Stimulated activated CD8-positive, alpha-beta memory T cell treated with anti-CD3 and anti-CD28 coated beads, Interleukin-12 subunit alpha, Interleukin-12 subunit beta, amount 100 ng/mL, for 24 hours (primary cell): ENCODE measurements around the gene NCBP2.

ENCODE experiments used
- DNase-seq: peaks from one replicate; pipeline ENCODE4 v3.0.0-alpha.2; 2020; ENCODE audit errors: extremely low read depth

The NCBP2 gene

GRCh38 chr3:196941729-196942225 lies 551 bp downstream of the NCBP2 start:
- peak; percentile 19 for DNase-seq

DNA sequence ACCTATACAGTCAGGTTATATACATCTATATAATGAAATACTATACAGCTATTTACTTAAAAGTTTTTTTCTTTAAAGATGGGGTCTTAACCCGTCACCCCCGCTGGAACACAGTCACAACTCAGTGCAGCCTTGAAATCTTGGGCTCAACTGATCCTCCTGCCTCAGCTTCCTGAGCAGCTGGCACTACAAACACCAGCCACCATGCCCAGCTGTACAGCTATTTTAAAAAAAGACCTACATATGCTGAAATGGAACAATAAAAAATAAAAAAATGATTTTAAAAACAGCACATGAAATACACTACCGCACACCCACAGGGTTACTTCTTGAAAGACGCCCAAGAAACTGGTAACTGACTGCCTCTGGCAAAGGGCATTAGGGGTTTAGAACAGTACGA lies 3.8 kb downstream of the NCBP2 start:
- DNase-seq: no peak

DNA sequence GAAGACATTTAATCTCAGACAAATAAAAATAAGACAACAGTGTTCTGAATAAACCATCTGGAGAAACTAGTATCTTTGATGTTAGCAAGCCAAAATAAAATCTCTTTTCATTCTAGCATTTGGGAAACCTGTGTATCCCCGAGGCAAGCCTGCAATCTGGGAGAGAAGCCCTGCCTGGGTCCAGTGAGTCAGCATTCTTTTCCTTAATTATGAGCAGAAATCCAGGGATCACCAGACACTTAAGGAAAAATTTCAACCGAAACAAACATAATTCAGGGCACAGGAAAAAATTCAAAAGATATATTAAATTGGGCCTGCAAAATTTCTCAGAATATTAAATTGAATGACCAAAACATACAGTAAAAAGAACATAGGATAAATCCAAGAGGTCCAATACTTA lies 4.2 kb downstream of the NCBP2 start:
- DNase-seq: no peak

- DNase-seq: no peak
Observed at GRCh38 chr3:196936288-196936687, 6.0 kb downstream of the NCBP2 start.

- DNase-seq: no peak
Observed at GRCh38 chr3:196932600-196932999, 9.7 kb downstream of the NCBP2 start.

DNA sequence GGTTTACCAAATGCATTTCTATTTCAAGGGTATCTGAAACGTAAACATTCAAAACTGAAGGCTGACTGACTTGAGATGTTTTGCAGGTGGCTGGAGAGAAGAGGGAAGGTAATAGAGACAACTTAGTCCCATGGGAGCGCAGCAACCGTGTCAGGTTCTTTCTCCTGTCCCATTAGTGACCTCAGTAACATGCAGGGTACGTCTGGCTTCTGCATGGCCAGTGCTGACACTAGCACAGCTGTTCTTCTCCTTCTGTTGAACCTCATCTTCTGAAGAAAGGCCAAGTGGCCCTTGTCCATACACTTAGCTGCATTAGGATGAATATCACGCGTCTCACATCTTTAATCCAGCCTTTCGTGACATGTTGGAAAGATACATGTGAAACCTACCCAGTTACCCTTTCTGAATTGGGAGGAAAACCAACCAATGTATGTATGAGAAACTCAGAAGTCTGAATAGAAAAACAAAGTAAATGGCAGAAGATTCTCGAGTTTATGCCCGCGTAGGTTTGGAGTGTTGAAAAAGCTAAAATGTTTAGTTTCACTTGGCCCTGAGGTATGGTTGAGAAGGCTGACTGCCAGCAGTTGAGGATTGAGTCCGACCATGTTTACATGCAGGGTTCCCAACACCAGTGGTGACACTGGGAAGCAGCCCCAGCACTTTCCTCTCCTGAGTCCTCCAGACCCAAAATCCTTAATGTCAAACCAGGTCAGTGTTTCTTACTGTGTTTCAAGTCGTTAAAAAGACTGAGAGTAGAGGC lies 10.3 kb downstream of the NCBP2 start:
- DNase-seq: no peak

DNA sequence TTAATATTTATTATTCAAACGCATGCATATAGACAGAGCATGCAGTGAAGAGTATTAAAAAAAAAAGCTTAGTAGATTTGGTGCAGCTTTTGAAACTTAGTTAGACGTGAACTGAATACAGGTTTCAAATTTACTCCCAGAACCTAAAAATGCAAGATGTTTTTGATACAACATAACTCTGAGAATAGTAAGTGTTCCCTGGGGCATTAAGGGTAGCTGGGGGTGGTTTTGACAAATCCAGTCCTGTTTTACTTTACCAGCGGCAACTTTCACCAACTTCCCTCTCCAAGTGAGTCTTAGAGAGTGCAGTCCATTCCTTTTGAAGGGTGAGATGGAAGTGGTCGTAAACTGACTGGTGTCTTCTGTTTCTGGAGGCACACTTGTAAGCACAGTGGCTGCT lies 11.2 kb downstream of the NCBP2 start:
- DNase-seq: no peak

GRCh38 chr3:196927571-196928453 lies 14.5 kb downstream of the NCBP2 start:
- no peak for DNase-seq

DNA sequence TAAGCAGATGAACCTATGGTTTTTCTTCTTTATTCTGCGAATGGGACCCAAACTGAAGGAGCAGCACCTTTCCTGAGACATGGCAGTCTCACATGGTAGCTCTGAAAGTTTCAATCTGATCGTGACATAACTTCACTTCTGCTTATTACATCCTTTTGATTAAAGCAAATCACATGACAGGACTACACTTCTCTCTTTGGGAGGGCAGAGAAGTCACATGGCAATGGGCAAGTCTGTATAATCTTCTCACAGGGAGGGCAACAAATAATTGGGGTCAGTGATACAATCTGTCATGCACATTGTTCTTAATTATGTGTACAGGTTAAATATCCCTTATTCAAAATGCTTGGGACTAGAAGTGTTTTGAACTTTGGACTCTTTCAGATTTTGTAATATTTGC lies 21.6 kb downstream of the NCBP2 start:
- DNase-seq: no peak

DNA sequence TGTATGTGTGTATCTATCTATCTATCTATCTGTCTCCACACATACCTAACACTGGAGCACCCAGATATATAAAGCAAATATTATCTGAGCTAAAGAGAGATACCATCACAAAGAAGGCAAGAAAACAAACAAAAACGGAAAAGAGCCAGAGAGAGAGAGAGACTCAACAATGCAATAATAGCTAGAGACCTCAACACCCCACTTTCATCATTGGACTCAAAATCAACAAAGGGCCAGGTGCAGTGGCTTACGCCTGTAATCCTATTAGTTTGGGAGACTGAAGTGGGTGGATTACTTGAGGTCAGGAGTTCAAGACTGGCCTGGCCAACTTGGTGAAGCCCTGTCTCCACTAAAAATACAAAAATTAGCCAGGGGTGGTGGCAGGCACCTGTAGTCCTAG lies 23.4 kb downstream of the NCBP2 start:
- DNase-seq: no peak

DNA sequence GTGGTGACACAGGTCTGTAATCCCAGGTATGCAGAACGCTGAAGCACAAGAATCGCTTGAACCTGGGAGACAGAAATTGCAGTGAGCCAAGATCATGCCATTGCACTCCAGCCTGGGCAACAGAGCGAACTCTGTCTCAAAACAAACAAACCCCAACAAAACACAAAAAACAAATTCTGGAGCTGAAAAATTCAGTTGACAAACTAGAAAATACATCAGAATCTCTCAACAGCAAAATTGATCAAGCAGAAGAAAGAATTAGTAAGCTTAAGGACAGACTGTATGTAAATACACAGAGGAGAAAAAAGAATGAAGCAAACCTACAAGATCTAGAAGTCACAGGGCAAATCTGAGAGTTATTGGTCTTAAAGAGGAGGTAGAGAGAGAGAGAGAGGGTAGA lies 25.3 kb downstream of the NCBP2 start:
- DNase-seq: no peak

DNA sequence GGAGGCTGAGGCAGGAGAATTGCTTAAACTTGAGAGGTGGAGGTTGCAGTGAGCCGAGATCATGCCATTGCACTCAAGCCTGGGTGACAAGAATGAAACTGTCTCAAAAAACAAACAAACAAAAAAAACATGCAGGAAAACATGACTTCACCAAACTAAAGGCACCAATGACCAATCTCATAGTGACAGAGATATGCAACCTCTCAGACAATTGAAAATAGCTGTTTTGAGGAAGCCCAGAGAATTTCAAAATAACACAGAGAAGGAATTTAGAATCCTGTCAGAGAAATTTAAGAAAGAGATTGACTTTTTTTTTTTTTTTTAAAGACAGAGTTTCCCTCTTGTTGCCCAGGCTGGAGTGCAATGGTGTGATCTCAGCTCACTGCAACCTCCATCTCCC lies 26.1 kb downstream of the NCBP2 start:
- DNase-seq: no peak

- DNase-seq: no peak
Observed at GRCh38 chr3:196915375-196915774, 27.0 kb downstream of the NCBP2 start.

DNA sequence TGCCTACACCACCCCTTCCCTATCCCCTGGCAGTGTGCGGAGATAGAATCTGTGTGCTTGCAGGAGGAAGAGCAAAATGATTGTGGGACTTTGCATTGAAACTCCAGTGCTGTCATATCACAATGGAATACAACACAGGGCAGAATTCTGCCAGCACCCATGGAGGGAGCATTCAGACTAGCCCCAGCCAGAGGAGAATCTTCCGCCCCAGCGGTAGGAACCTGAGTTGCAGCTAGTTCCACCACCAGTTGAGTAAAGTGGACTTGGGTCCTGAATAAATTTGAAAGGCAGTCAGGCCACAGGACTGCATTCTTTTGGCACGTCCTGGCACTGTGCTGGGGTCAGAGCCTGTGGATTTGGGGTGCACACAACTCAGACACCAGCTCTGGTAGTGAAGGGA lies 27.5 kb downstream of the NCBP2 start:
- DNase-seq: no peak

GRCh38 chr3:196903740-196904139 lies 38.6 kb downstream of the NCBP2 start:
- DNase-seq: no peak

DNA sequence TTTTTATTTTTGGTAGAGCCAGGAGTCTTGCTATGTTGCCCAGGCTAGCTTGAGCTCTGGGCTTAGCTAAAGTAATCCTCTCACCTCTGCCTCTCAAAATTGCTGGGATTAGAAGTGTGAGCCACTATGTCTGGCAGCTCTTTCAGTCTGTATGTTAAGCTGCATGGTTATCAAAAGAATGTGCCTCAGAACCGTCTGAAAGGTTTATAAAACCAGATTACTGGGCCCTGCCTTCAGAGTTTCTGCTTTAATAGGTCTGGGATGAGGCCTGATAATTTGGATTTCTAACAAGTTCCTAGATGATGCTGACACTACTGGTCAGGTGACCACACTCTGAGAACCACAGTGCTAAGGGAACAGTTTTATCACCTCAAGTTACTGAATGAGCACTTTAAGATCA lies 40.0 kb downstream of the NCBP2 start:
- DNase-seq: no peak

- no peak for DNase-seq
Observed at GRCh38 chr3:196901768-196902167, 40.6 kb downstream of the NCBP2 start.

DNA sequence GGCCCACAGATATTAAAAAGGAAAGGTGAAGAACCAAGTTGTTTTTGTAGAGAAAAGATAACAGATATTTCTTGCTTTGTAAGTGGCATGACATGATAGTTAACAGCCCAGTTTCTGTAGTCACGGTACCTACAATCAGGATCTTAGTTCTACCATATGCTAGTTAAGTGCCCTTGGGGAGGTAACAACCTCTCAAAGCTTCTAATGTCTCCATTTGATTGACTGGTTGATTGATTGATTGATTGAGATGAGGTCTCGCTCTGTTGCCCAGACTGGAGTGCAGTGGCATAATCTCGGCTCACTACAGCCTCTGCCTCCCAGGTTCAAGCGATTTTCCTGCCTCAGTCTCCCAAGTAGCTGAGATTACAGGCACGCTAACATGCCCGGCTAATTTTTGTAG lies 46.1 kb downstream of the NCBP2 start:
- DNase-seq: no peak

DNA sequence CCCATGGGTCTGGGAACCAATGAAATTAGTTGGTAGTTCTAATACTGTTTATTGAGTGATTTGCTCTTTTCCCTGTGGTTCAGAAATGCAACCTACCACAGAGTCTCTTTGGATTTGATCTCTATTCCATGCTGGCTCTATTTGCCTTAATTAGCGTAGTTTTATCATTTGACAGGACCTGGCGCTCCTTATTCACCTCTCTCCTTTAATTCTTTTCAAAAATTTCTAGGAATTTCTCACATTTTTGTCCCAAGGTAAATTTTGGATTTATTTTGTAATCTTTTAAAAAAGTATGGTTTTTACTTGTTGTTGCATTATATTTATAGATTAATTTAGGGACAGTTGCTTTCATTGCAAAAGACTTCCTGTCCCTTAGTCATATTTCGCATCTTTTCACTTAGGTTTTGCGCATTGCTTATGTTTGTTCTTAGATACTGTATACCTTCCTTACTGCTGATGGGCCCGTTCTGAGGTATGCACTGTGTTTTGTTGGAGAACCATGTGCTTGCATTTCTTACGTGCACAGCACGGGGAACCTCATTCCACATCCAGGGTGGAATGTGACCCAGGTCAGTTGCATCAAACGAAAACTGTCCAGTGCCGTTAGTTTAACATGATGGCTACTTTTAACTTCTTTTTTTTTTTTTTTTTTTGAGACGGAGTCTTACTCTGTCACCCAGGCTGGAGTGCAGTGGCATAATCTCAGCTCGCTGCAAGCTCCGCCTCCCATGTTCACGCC lies 47.6 kb downstream of the NCBP2 start:
- DNase-seq: no peak

DNA sequence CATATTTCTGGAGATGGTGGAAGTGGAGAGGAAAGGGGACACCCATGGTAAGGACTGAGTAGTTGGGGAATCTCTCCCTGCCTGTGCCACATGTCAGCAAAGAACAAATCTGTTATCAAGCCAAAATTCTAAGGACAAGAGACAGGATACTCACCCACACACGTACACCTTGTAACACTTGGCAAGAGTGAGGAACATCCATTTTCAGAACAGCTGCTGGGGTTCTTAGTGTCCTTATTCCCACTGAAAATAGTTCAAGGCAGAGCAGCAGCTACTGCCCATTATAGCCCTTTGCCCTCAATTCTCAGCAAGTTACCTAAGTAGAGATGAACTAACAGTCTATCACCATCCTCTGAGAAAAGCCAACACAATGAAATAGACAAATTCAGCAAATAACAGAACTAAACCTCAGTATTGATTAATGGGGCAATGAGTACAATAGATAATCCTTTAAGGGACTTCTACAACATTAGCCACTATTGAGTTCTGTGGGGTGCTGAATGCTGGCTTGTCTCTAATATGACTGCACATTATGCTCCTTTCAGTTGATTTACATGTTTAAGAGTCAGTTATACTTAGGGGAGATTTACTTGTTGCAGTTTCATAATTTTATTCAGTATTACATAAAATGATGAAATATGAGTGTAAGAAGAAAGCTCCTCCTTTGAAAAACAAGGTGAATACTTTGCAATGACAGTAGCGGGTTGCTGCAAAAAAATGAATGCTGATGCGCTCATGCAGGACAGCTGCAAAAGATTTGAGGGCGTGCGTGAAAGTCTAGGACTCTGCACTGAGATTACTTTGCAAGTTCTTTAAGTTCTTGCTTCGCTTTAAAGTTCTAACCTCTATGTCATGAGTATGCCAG lies 52.3 kb downstream of the NCBP2 start:
- no peak for DNase-seq

DNA sequence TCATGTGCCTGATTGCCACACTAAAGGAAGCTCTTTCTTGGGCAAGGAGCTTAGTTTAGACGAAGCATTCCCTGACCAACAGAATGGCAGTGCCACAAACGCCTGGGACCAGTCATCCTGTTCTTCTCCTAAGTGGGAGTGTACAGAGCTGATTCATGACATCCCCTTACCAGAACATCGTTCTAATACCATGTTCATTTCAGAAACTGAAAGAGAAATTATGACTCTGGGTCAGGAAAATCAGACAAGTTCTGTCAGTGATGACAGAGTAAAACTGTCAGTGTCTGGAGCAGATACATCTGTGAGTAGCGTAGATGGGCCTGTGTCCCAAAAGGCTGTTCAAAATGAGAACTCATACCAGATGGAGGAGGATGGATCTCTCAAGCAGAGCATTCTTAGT lies 56.2 kb downstream of the NCBP2 start:
- DNase-seq: no peak
